H1 (cell line): ENCODE data around the gene LRRC45. TPM values are rescaled to one million over a fixed set of nuclear protein-coding genes. Genes with fewer than 3 reads are reported as not detected.

ENCODE experiments used
- CTCF ChIA-PET: fragments of 300-600 bp; sonication (Branson Sonifier 250); formaldehyde crosslinking; loops from one replicate; lab custom pipeline; 2021; ENCODE audit not compliant: partially characterized antibody; lab: Charles Lee
- POLR2A ChIA-PET: fragments of 300-600 bp; sonication (Branson Sonifier 250); formaldehyde crosslinking; loops from one replicate; lab custom pipeline; 2021; ENCODE audit warnings: inconsistent platforms; ENCODE audit not compliant: partially characterized antibody; lab: Charles Lee
- DNase-seq, 2 experiments: peaks; one replicate each; pipeline versions ENCODE4 v3.0.0 to v3.0.0-alpha.2; 2010 to 2022; ENCODE audit warnings: low spot score in 2 of 2, low read depth in 1 of 2, mixed read lengths in 1 of 2
- FAIRE-seq: peaks from 2 replicates; lab custom pipeline; 2011; peaks lifted over from hg19 to GRCh38; lab: Jason Lieb, UNC
- H2AFZ ChIP-seq: 2 replicates; pipeline ENCODE4 v1.8.1; 2012; ENCODE audit warnings: low read length, inconsistent platforms
- H2AK5ac ChIP-seq: 2 replicates; pipeline ENCODE4 v1.6.1; 2013; ENCODE audit warnings: low read depth, low read length
- H2BK120ac ChIP-seq: replicated peaks from 2 replicates; pipeline ENCODE3; 2013; ENCODE audit warnings: low read depth, low read length, inconsistent platforms
- H2BK12ac ChIP-seq: 2 replicates; pipeline ENCODE4 v1.6.1; 2013; ENCODE audit warnings: low read depth, low read length
- H2BK15ac ChIP-seq: 2 replicates; pipeline ENCODE4 v1.6.1; 2013; ENCODE audit warnings: low read length
- H2BK20ac ChIP-seq: 2 replicates; pipeline ENCODE4 v1.6.1; 2013; ENCODE audit warnings: low read length
- H2BK5ac ChIP-seq: 2 replicates; pipeline ENCODE4 v1.6.1; 2013; ENCODE audit warnings: low read depth, low read length
- H3K14ac ChIP-seq: 2 replicates; pipeline ENCODE4 v1.6.1; 2013; ENCODE audit warnings: inconsistent platforms; ENCODE audit not compliant: insufficient read length
- H3K18ac ChIP-seq: 2 replicates; pipeline ENCODE4 v1.6.1; 2013; ENCODE audit warnings: low read length; ENCODE audit errors: extremely low read depth
- H3K23ac ChIP-seq: 2 replicates; pipeline ENCODE4 v1.6.1; 2013; ENCODE audit warnings: inconsistent platforms; ENCODE audit not compliant: insufficient read length
- H3K23me2 ChIP-seq: 2 replicates; pipeline ENCODE4 v1.6.1; 2013; ENCODE audit warnings: low read depth, low read length
- H3K27ac ChIP-seq: 2 replicates; pipeline ENCODE4 v1.6.1; 2011; ENCODE audit warnings: low read depth, low read length, inconsistent platforms
- H3K27me3 ChIP-seq, 4 experiments: replicated peaks in 1 of 4; 1 replicate in 1 of 4; 2 replicates in 3 of 4; pipeline versions ENCODE4 v1.6.1 to v1.8.1; 2011 to 2013; ENCODE audit warnings: low read length in 3 of 4, mild to moderate bottlenecking in 3 of 4, inconsistent platforms in 2 of 4, mixed read lengths in 2 of 4, moderate library complexity in 1 of 4; ENCODE audit not compliant: control insufficient read depth in 3 of 4, insufficient read depth in 3 of 4; ENCODE audit errors: extremely low read depth in 1 of 4
- H3K36me3 ChIP-seq, 4 experiments: 2 replicates each; pipeline versions ENCODE4 v1.6.1 to v1.8.1; 2011 to 2013; ENCODE audit warnings: mild to moderate bottlenecking in 4 of 4, low read length in 3 of 4, moderate library complexity in 2 of 4, control low read depth in 1 of 4, inconsistent platforms in 1 of 4; ENCODE audit not compliant: insufficient read depth in 4 of 4, control insufficient read depth in 2 of 4
- H3K4ac ChIP-seq: replicated peaks from 2 replicates; pipeline ENCODE3; 2013; ENCODE audit warnings: low read length, low read depth, mixed read lengths, inconsistent platforms; ENCODE audit not compliant: insufficient read length
- H3K4me1 ChIP-seq, 4 experiments: replicated peaks in 1 of 4; 1 replicate in 1 of 4; 2 replicates in 3 of 4; pipeline versions ENCODE4 v1.6.1 to v1.8.1; 2011 to 2013; ENCODE audit warnings: low read length in 3 of 4, inconsistent platforms in 2 of 4, mixed read lengths in 1 of 4; ENCODE audit not compliant: insufficient read depth in 4 of 4, control insufficient read depth in 3 of 4
- H3K4me2 ChIP-seq, 2 experiments: 2 replicates each; pipeline versions ENCODE4 v1.6.1 to v1.8.1; 2011 to 2013; ENCODE audit warnings: low read depth in 2 of 2, low read length in 2 of 2, control low read depth in 1 of 2, inconsistent platforms in 1 of 2, mild to moderate bottlenecking in 1 of 2; ENCODE audit not compliant: insufficient read depth in 1 of 2
- H3K4me3 ChIP-seq, 4 experiments: fragments of 200-600, 300-600 bp in 1 of 4; sonication (generic), shearing (Covaris generic), sonication (Bioruptor Twin) in 1 of 4; 2 replicates each; pipeline versions ENCODE4 v1.5.1 to v1.8.1; 2011 to 2016; ENCODE audit warnings: low read length in 4 of 4, low read depth in 3 of 4, control low read depth in 2 of 4, inconsistent platforms in 2 of 4, mild to moderate bottlenecking in 2 of 4, mixed read lengths in 1 of 4, moderate library complexity in 1 of 4; ENCODE audit not compliant: insufficient read depth in 2 of 4; ENCODE audit errors: extremely low read depth in 1 of 4
- H3K56ac ChIP-seq: replicated peaks from 2 replicates; pipeline ENCODE3; 2013; ENCODE audit warnings: low read depth, mild to moderate bottlenecking, mixed read lengths, low read length, inconsistent platforms; ENCODE audit not compliant: insufficient read length
- H3K79me1 ChIP-seq: 2 replicates; pipeline ENCODE4 v1.6.1; 2013; ENCODE audit warnings: low read depth, low read length, control low read depth
- H3K79me2 ChIP-seq, 2 experiments: 2 replicates each; pipeline versions ENCODE4 v1.6.1 to v1.8.1; 2012 to 2013; ENCODE audit warnings: low read length in 2 of 2, mild to moderate bottlenecking in 2 of 2, inconsistent platforms in 1 of 2; ENCODE audit not compliant: insufficient read depth in 2 of 2, control insufficient read depth in 1 of 2
- H3K9ac ChIP-seq, 4 experiments: replicated peaks in 1 of 4; 1 replicate in 1 of 4; 2 replicates in 3 of 4; pipeline versions ENCODE4 v1.6.1 to v1.8.1; 2011 to 2013; ENCODE audit warnings: low read depth in 3 of 4, low read length in 3 of 4, control low read depth in 2 of 4, mild to moderate bottlenecking in 2 of 4, moderate library complexity in 2 of 4, inconsistent platforms in 1 of 4; ENCODE audit errors: extremely low read depth in 1 of 4
- H3K9me3 ChIP-seq, 2 experiments: 2 replicates each; pipeline versions ENCODE4 v1.6.1 to v1.8.1; 2012 to 2013; ENCODE audit warnings: mild to moderate bottlenecking in 2 of 2, moderate library complexity in 2 of 2, control low read depth in 1 of 2, inconsistent platforms in 1 of 2, low read depth in 1 of 2, low read length in 1 of 2, mixed read lengths in 1 of 2; ENCODE audit not compliant: insufficient read depth in 2 of 2
- H4K20me1 ChIP-seq, 2 experiments: replicated peaks in 1 of 2; 2 replicates each; pipeline versions ENCODE3 to v1.8.1; 2011 to 2013; ENCODE audit warnings: inconsistent platforms in 2 of 2, low read length in 2 of 2, mild to moderate bottlenecking in 1 of 2; ENCODE audit not compliant: insufficient read depth in 2 of 2, control insufficient read depth in 1 of 2
- H4K5ac ChIP-seq: 2 replicates; pipeline ENCODE4 v1.6.1; 2013; ENCODE audit warnings: low read length, low read depth, mixed read lengths, inconsistent platforms; ENCODE audit not compliant: insufficient read length
- H4K8ac ChIP-seq: 2 replicates; pipeline ENCODE4 v1.8.0; 2013; ENCODE audit warnings: mild to moderate bottlenecking, moderate library complexity, low read length, inconsistent platforms; ENCODE audit not compliant: insufficient read depth; ENCODE audit errors: extremely low read depth
- H4K91ac ChIP-seq: replicated peaks from 2 replicates; pipeline ENCODE3; 2013; ENCODE audit warnings: low read length, mixed read lengths, inconsistent platforms; ENCODE audit not compliant: insufficient read length
- HDAC6 ChIP-seq: IDR thresholded peaks from one replicate; pipeline ENCODE4 v1.7.1; 2012; ENCODE audit warnings: low read depth, mild to moderate bottlenecking, inconsistent platforms, low read length, moderate library complexity
- RAD21 ChIP-seq, 2 experiments: IDR thresholded peaks in 1 of 2; conservative IDR thresholded peaks in 1 of 2; 2 replicates each; pipeline ENCODE4 v1.6.1; 2011; ENCODE audit warnings: low read depth in 2 of 2, low read length in 2 of 2, improper control_type of control experiment in 1 of 2, inconsistent platforms in 1 of 2, mild to moderate bottlenecking in 1 of 2, moderate library complexity in 1 of 2
- TEAD4 ChIP-seq: IDR thresholded peaks from 2 replicates; pipeline ENCODE4 v1.6.1; 2012; ENCODE audit warnings: low read depth, low read length, inconsistent platforms, mixed read lengths
- WGBS, 2 experiments: shearing (Covaris generic) in 1 of 2; methylation state at CpG; one replicate each; pipeline versions ENCODE4 v1.1.6 to v1.1.7; 2013 to 2015; ENCODE audit warnings: low lambda C conversion rate in 2 of 2, mixed read lengths in 2 of 2, inconsistent platforms in 1 of 2, low coverage in 1 of 2, missing lambda C conversion rate in 1 of 2; ENCODE audit not compliant: insufficient replicate concordance in 2 of 2, insufficient coverage in 1 of 2, insufficient read length in 1 of 2; ENCODE audit errors: extremely low coverage in 1 of 2, missing lambda C conversion rate in 1 of 2; 5-methylcytosine and 5-hydroxymethylcytosine counted together
- polyA plus RNA-seq, 7 experiments: library from polyadenylated mRNA; depleted of rRNA in 3 of 7; stranded (reverse) in 5 of 7; unstranded in 2 of 7; fragments of >200 nt in 5 of 7; fragments of 200-250 nt in 2 of 7; gene quantifications; 1 replicate in 5 of 7; 2 replicates in 1 of 7; 4 replicates in 1 of 7; pipeline versions ENCODE4 v1.2.1 to v1.2.3, GENCODE V29; 2011 to 2013; ENCODE audit warnings: missing spikeins in 2 of 7, mixed read lengths in 2 of 7
- total RNA-seq: library from RNA; stranded (reverse); fragmentation: NEBNext Ultra II Directional; extraction: Animal tissue kit (Norgen Biotek cat#: 25700); gene quantifications from 2 replicates; pipeline ENCODE4 v1.2.1, GENCODE V29; 2021

The LRRC45 gene
- total and polyA plus RNA-seq, 2 of the 8 experiments (the other 6 are each of a cell fraction or from before 2014, with no cell fraction given): 11.5 to 29.0 TPM

- Histone ChIP-seq H2AK5ac (no peak overlapping the region), H3K18ac (no peak overlapping the region), H3K27ac (no peak overlapping the region), H2BK15ac (no peak overlapping the region), H3K36me3 (peaks cover 14 to 43% (median 36%) of the 10 kb centered on the region in 4 experiments), H2BK20ac (no peak overlapping the region), H3K27me3 (no peaks in the 10 kb centered on the region), H2BK5ac (no peak overlapping the region), H3K79me2 (peaks cover 0 to under 1% of the 10 kb centered on the region in 2 experiments; a peak in 1 of 4 replicates), H2BK12ac (no peak overlapping the region), H3K9me3 (no peaks in the 10 kb centered on the region), H3K56ac (peak overlapping the region; percentile 16), H3K9ac (no peak overlapping the region), H3K4me1 (no peaks in the 10 kb centered on the region), H4K91ac (no peak overlapping the region), H3K4me2 (no peak overlapping the region), H3K4me3 (no peak overlapping the region), H3K23me2 (no peaks in the 10 kb centered on the region; the same call in 1 of the 2 replicates), H2AFZ (no peak overlapping the region), H3K14ac (no peak overlapping the region), H4K8ac (peak overlapping the region; percentile 5; the same call in 1 of the 2 replicates), H4K20me1 (peaks cover under 1 to 19% of the 10 kb centered on the region in 2 experiments), H4K5ac (no peak overlapping the region), H3K4ac (no peak overlapping the region), H3K79me1 (no peaks in the 10 kb centered on the region), H2BK120ac (no peak overlapping the region), H3K23ac (no peak overlapping the region)
- no peak for DNase-seq
- CTCF ChIA-PET: interaction anchor here (0.9 to 1.7 kb wide), 4 partner anchors 9 to 94 kb away, joined by 3 to 4 read pairs (median 3); no protein-coding TSS in a partner anchor
- no peak for TF ChIP-seq HDAC6
- no peak for TF ChIP-seq TEAD4
- TF ChIP-seq RAD21 (IDR thresholded peaks at IDR 0.05 in 1 of 2, conservative IDR thresholded peaks at IDR 0.05 in 1 of 2; ENCODE audit: low read depth in 2 of 2, low read length in 2 of 2): no peak; a peak in 1 of 4 replicates
- WGBS, 2 experiments: 88% methylated on average over 16 of the region's 17 CpGs; no CpG with 5 or more reads in 1 of the 2 experiments
- FAIRE-seq: no peak
- POLR2A ChIA-PET: interaction anchor here (0.6 to 16.2 kb wide), 11 partner anchors 3 to 321 kb away, joined by 3 to 161 read pairs (median 24); partner anchors contain the start of genes DUS1L, GPS1, RAC3 and RFNG
Observed at GRCh38 chr17:82058230-82058854, 35.2 kb downstream of the LRRC45 start.
